CD14-positive monocyte (primary cell): ENCODE measurements around the gene GALNT4. TPM values are rescaled to one million over a fixed set of nuclear protein-coding genes. Genes with fewer than 3 reads are reported as not detected.
A peak's percentile ranks its signal among the peaks of the same experiment; 100 is the strongest.

Source experiments
- DNase-seq, 3 donors: peaks; one replicate each; pipeline ENCODE4 v3.0.0-alpha.2; 2011 to 2022
- H2AFZ ChIP-seq: 2 replicates; pipeline ENCODE4 v1.6.0; 2012; ENCODE audit warnings: mild to moderate bottlenecking, low read depth, low read length, inconsistent platforms; ENCODE audit not compliant: insufficient read depth, poor library complexity, severe bottlenecking
- H3K27ac ChIP-seq, 2 donors: 1 replicate in 1 of 2; 2 replicates in 1 of 2; pipeline ENCODE4 v1.5.1; 2012 to 2013; ENCODE audit warnings: low read length in 2 of 2, control low read depth in 1 of 2, inconsistent platforms in 1 of 2, low read depth in 1 of 2, mild to moderate bottlenecking in 1 of 2
- H3K27me3 ChIP-seq, 2 donors: one replicate each; pipeline versions ENCODE4 v1.6.0 to v1.6.1; 2011 to 2013; ENCODE audit warnings: low read length in 2 of 2; ENCODE audit not compliant: control insufficient read depth in 2 of 2, insufficient read depth in 2 of 2
- H3K36me3 ChIP-seq, 2 donors: replicated peaks in 1 of 2; 1 replicate in 1 of 2; 2 replicates in 1 of 2; pipeline versions ENCODE4 v1.5.1 to v1.6.1; 2012 to 2013; ENCODE audit warnings: low read length in 2 of 2, control low read depth in 1 of 2, inconsistent platforms in 1 of 2, mild to moderate bottlenecking in 1 of 2; ENCODE audit not compliant: insufficient read depth in 2 of 2, control insufficient read depth in 1 of 2
- H3K4me1 ChIP-seq, 2 donors: 1 replicate in 1 of 2; 2 replicates in 1 of 2; pipeline versions ENCODE4 v1.5.1 to v1.6.1; 2012 to 2013; ENCODE audit warnings: low read length in 2 of 2, control low read depth in 1 of 2, inconsistent platforms in 1 of 2, mild to moderate bottlenecking in 1 of 2, moderate library complexity in 1 of 2; ENCODE audit not compliant: insufficient read depth in 2 of 2, control insufficient read depth in 1 of 2
- H3K4me2 ChIP-seq: replicated peaks from 2 replicates; pipeline ENCODE3; 2012; ENCODE audit warnings: low read length, moderate library complexity, mild to moderate bottlenecking; ENCODE audit not compliant: poor library complexity, severe bottlenecking; ENCODE audit errors: extremely low read depth
- H3K4me3 ChIP-seq, 3 experiments: fragments of 200-600 bp in 1 of 3; sonication (generic) in 1 of 3; replicated peaks in 1 of 3; 1 replicate in 2 of 3; 2 replicates in 1 of 3; pipeline ENCODE4 v1.5.1; 2011 to 2013; ENCODE audit warnings: low read length in 3 of 3, mild to moderate bottlenecking in 3 of 3, control low read depth in 2 of 3, low read depth in 2 of 3, inconsistent platforms in 1 of 3, moderate library complexity in 1 of 3
- H3K79me2 ChIP-seq: 2 replicates; pipeline ENCODE4 v1.6.0; 2012; ENCODE audit warnings: mild to moderate bottlenecking, control low read depth, inconsistent platforms, low read length, moderate library complexity; ENCODE audit not compliant: insufficient read depth
- H3K9ac ChIP-seq: 2 replicates; pipeline ENCODE4 v1.6.0; 2017; ENCODE audit warnings: low read length, mild to moderate bottlenecking; ENCODE audit not compliant: insufficient read depth, poor library complexity, severe bottlenecking
- H3K9me3 ChIP-seq, 2 donors: replicated peaks in 1 of 2; 1 replicate in 1 of 2; 2 replicates in 1 of 2; pipeline versions ENCODE4 v1.5.1 to v1.6.1; 2012 to 2013; ENCODE audit warnings: low read length in 2 of 2, control low read depth in 1 of 2; ENCODE audit not compliant: control insufficient read depth in 1 of 2, insufficient read depth in 1 of 2
- H4K20me1 ChIP-seq: 2 replicates; pipeline ENCODE4 v1.6.0; 2012; ENCODE audit warnings: mild to moderate bottlenecking, low read length, control low read depth, moderate library complexity; ENCODE audit not compliant: insufficient read depth
- H3K27ac Mint-ChIP-seq, 7 donors: one replicate each; pipeline ENCODE4 v1.8.0; 2020; ENCODE audit warnings: mild to moderate bottlenecking in 7 of 7, mixed read lengths in 7 of 7, moderate library complexity in 6 of 7, inconsistent platforms in 2 of 7
- H3K27me3 Mint-ChIP-seq, 3 donors: one replicate each; pipeline ENCODE4 v1.8.0; 2021 to 2022; ENCODE audit warnings: low read depth in 3 of 3, mild to moderate bottlenecking in 3 of 3, mixed read lengths in 3 of 3, moderate library complexity in 3 of 3, inconsistent platforms in 1 of 3
- H3K36me3 Mint-ChIP-seq, 2 donors: one replicate each; pipeline ENCODE4 v1.8.0; 2020; ENCODE audit warnings: mixed read lengths in 2 of 2, inconsistent platforms in 1 of 2, mild to moderate bottlenecking in 1 of 2
- H3K4me1 Mint-ChIP-seq: one replicate; pipeline ENCODE4 v1.8.0; 2020; ENCODE audit warnings: mild to moderate bottlenecking, mixed read lengths
- H3K4me3 Mint-ChIP-seq, 2 donors: one replicate each; pipeline ENCODE4 v1.8.0; 2020; ENCODE audit warnings: mild to moderate bottlenecking in 2 of 2, mixed read lengths in 2 of 2, moderate library complexity in 1 of 2
- H3K9me3 Mint-ChIP-seq, 7 donors: one replicate each; pipeline ENCODE4 v1.8.0; 2020 to 2022; ENCODE audit warnings: mixed read lengths in 7 of 7, mild to moderate bottlenecking in 6 of 7, moderate library complexity in 6 of 7, inconsistent platforms in 2 of 7
- CTCF ChIP-seq: fragments of 200-600 bp; IDR thresholded peaks from one replicate; pipeline ENCODE4 v1.8.0; 2022; ENCODE audit warnings: antibody characterized with exemption, mild to moderate bottlenecking
- WGBS: methylation state at CpG from one replicate; pipeline ENCODE4 v1.1.5; 2013; ENCODE audit warnings: missing lambda C conversion rate; ENCODE audit not compliant: insufficient coverage; 5-methylcytosine and 5-hydroxymethylcytosine counted together
- intact Hi-C, 2 donors: fragments of 100-400 bp; cut with micrococcal nuclease; formaldehyde crosslinking; loops; one replicate each; pipeline versions ENCODE4 v1.15.0 to v1.15.1; 2023
- polyA plus RNA-seq, 3 donors: library from polyadenylated mRNA; depleted of rRNA in 1 of 3; unstranded in 2 of 3; stranded (reverse) in 1 of 3; fragments of 300-500 nt in 2 of 3; fragments of >200 nt in 1 of 3; fragmentation: Illumina TruSeq in 2 of 3; gene quantifications; 1 replicate in 2 of 3; 2 replicates in 1 of 3; pipeline ENCODE4 v1.2.3, GENCODE V29; 2012 to 2021

GALNT4 gene
- polyA plus RNA-seq, 3 donors: 3.7 to 12.9 (median 10.7) TPM

- Histone ChIP-seq H3K27ac (peak overlapping the region in 1 of 2 donors; percentile 85), H2AFZ (peak overlapping the region; percentile 97), H3K4me2 (peak overlapping the region; percentile 97), H3K9me3 (peaks cover 0 to 1% of the 10 kb centered on the region in 2 donors), H3K4me3 (peak overlapping the region in 1 of 3 experiments; percentile 90), H3K4me1 (peaks cover 34 to 48% of the 10 kb centered on the region in 2 donors), H3K9ac (no peak overlapping the region), H4K20me1 (peaks cover 24% of the 10 kb centered on the region), H3K27me3 (no peaks in the 10 kb centered on the region), H3K79me2 (peaks cover 65% of the 10 kb centered on the region), H3K36me3 (no peaks in the 10 kb centered on the region)
- H3K27me3 Mint-ChIP-seq: no peaks in the 10 kb centered on the region
- H3K4me1 Mint-ChIP-seq: peaks cover 52% of the 10 kb centered on the region
- H3K27ac Mint-ChIP-seq: peak overlapping the region in 2 of 7 donors; percentile 63 to 73
- DNase-seq: no peak
- peak overlapping the region; percentile 98 to 99 for H3K4me3 Mint-ChIP-seq
- peaks cover 13 to 17% of the 10 kb centered on the region in 2 donors for H3K36me3 Mint-ChIP-seq
- peaks cover 0 to 5% (median 2%) of the 10 kb centered on the region in 7 donors for H3K9me3 Mint-ChIP-seq
- WGBS: 88% methylated on average over 6 of the region's 8 CpGs
- intact Hi-C loops: loop anchor here in 1 of 2 donors (10.0 kb wide), 2 partner anchors 49 to 1379 kb away; partner anchors contain the start of genes CEP290 and TMTC3
- no peak for TF ChIP-seq CTCF
Observed at GRCh38 chr12:89523393-89523792, 1.2 kb downstream of the GALNT4 start.

- WGBS: 100% methylated on average over 1 of the region's 7 CpGs
- H3K36me3 Mint-ChIP-seq: peaks cover 19 to 20% of the 10 kb centered on the region in 2 donors
- H3K79me2 ChIP-seq: peaks cover 63% of the 10 kb centered on the region
- H3K27ac ChIP-seq: no peak overlapping the region
- H3K9ac ChIP-seq: peak overlapping the region; percentile 19
- no peaks in the 10 kb centered on the region for H3K27me3 Mint-ChIP-seq
- intact Hi-C loops: loop anchor here in 1 of 2 donors (10.0 kb wide), 2 partner anchors 47 to 1377 kb away; partner anchors contain the start of genes CEP290 and TMTC3
- peak overlapping the region in 1 of 3 experiments; percentile 44 for H3K4me3 ChIP-seq
- H3K9me3 ChIP-seq: no peaks in the 10 kb centered on the region
- H3K27me3 ChIP-seq: no peaks in the 10 kb centered on the region
- H4K20me1 ChIP-seq: peaks cover 27% of the 10 kb centered on the region
- peak overlapping the region in 1 of 7 donors; percentile 14 for H3K27ac Mint-ChIP-seq
- H3K4me1 ChIP-seq: peaks cover 31 to 38% of the 10 kb centered on the region in 2 donors
- peaks cover 0 to 5% (median 0%) of the 10 kb centered on the region in 7 donors for H3K9me3 Mint-ChIP-seq
- peaks cover 43% of the 10 kb centered on the region for H3K4me1 Mint-ChIP-seq
- DNase-seq: no peak
- peak overlapping the region in 1 of 2 donors; percentile 13 for H3K4me3 Mint-ChIP-seq
- H3K4me2 ChIP-seq: peak overlapping the region; percentile 49
- H3K36me3 ChIP-seq: no peaks in the 10 kb centered on the region
- no peak for TF ChIP-seq CTCF
- H2AFZ ChIP-seq: no peak overlapping the region
Observed at GRCh38 chr12:89521364-89522223, 3.0 kb downstream of the GALNT4 start.
